ENCODE results near the gene RIPOR3. TPM values are rescaled to one million over a fixed set of nuclear protein-coding genes. Genes with fewer than 3 reads are reported as not detected.

RIPOR3 gene
- total RNA-seq, 2 donors from 2014 or later, result 2.1 TPM; not detected in 1

DNA sequence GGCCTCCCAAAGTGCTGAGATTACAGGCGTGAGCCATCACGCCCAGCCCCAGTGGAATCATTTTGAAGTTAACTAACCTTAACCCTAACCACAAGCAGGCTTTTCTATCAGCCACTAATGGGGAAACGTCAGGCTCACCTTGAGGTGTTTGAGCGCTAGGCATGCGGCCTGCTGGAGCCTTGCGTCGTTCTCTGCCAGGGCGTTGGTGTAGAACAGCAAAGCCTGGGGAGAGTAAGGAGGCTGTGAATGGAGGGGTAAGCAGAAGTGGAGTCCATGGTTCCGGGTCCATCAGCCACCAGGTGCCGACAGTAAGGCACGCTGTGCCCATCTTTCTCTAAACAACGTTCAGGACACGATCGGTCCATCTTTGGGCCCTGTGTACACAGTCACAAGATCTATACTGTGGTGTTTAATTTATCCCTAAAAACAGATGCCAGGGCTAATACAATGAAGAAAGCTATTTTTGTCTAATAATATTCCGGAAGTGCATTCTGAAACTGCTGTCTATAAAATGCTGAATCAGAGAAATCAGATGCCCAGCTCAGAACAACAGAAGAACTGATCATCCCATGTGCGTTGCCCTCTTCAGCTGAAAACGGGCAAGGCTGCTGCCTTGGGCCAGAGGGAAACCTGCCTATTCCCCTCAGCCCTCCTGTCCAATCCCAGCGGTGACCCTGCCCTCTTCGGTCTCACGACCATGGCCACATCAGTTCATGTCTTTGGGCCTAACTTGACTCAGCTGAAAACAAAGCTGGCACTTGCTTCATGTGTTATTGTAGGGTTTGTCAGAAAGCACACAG is 101.6 kb downstream of the RIPOR3 start:
- no peaks in the 10 kb centered on the region for H3K9me3 ChIP-seq (ENCODE audit: control insufficient read depth, low read length, poor library complexity, severe bottlenecking)
- no peak for DNase-seq
- Mint-ChIP-seq H3K4me3 (peak overlapping the region; percentile 55), H3K27me3 (no peaks in the 10 kb centered on the region), H3K27ac (peak overlapping the region; percentile 66), H3K36me3 (ENCODE audit: low read depth) (peaks cover 2% of the 10 kb centered on the region), H3K4me1 (peaks cover 6% of the 10 kb centered on the region)
- ATAC-seq, result no peak

DNA sequence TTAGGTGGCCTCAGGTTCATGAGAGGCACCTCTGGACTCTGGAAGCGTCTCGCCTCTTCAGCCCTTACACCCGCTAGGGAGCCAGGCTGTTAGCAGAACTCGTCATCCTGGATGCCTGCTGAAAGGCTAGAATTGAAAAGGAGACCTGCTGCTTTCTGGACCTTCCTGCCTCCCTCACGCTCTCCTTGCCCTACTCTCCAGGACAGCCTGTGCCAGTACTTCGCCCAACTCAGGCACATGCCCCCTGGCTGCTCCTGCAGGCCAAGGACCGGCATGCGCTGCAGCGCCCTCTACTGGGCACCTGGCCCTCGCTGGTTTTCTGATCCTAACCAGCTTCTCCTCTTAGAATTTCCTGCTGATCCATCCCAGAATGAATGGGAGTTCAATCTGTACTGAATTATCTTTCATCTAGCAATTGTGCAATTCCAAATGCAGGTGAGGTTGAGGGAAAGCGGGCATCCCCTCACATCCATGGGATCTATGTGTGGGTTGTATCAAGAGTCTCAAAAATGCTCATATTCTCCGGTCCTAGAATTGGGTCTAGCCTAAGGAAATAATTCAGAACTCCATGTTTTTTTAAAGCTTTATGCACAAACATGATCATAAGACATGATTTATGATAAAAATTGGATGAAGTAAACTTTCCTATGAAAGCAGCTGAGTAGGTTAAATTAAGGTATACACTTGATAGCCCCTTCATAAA is 103.2 kb downstream of the RIPOR3 start:
- Mint-ChIP-seq H3K27me3 (no peaks in the 10 kb centered on the region), H3K4me3 (peak overlapping the region; percentile 62), H3K4me1 (peaks cover 6% of the 10 kb centered on the region), H3K27ac (peak overlapping the region; percentile 86), H3K36me3 (ENCODE audit: low read depth) (peaks cover 4% of the 10 kb centered on the region)
- ATAC-seq (peak; percentile 76), DNase-seq (peak; percentile 56 to 72 (median 64))
- no peaks in the 10 kb centered on the region for H3K9me3 ChIP-seq (ENCODE audit: control insufficient read depth, low read length, poor library complexity, severe bottlenecking)

DNA sequence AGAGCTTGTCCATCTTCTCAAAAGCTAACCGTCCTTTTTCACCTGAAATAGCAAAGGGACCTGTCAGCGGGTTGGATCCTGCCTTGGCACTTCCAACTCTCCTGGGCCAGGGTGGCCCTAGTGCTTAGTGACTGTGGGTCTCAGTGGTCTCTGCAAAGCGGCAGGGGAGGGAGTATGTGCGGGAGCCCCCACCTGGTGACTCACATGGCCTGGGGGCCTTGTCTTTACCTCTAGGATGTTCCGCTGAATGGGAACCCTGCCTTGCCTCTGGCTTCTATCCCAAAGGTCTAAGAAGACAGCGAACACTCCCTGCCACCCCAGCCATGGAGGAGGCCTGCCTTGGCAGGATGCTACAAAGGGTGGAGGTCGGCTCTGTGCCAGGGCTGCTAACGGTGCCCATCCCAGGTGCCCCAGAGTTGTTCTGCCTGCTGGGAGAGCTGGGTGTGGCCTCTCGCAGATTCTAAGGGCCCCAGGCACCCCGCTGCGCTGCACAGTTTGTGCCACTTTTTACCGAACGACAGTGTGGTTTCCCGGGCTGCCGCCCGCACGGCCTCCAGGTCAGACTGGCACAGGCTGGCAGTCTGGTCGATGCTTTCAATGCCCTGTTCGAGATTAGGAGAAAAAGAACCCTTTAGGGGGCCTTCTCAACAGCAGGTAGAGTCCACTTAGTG is 103.9 kb downstream of the RIPOR3 start:
- no peak for DNase-seq
- no peak overlapping the region for H3K4me3 Mint-ChIP-seq
- H3K27ac Mint-ChIP-seq, result peak overlapping the region; percentile 86

DNA sequence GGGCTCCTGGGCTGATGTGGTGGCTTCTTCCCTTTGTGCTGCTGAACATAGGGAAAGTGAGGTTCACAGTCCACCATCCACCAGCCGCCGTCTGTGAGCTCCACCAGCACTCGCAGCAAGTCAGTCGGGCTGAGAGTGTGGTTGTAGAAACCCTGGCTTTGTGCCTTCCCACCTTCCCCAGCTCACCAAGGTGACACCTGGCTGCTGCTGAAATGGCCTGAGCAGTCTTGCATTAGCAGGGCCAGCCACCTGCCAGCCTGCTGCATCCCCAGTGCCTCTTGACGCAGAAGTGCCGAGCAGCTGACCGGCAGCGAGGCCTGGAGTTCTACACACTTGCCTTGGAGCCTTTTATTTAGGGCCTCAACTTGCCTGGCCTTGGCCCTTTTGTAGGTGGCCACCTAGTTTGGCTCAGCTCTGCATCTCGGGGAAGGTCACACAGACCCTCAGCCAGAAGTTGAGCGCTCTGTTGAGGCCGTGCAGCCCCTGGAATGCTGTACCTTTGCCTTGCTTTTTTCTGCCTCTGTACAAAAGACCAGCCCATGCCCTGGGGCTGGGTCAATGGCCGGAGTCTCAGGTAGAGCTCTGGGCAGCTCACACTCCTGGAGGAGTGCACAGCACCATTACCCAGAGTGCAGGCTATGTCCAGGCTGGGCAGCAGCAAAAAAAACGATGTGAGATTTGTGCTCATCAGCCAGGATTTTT is 104.7 kb downstream of the RIPOR3 start:
- no peaks in the 10 kb centered on the region for H3K9me3 ChIP-seq (ENCODE audit: control insufficient read depth, low read length, poor library complexity, severe bottlenecking)
- DNase-seq (no peak), ATAC-seq (no peak)
- peaks cover 6% of the 10 kb centered on the region for H3K4me1 Mint-ChIP-seq
- H3K4me3 Mint-ChIP-seq, result no peak overlapping the region
- H3K36me3 Mint-ChIP-seq (ENCODE audit: low read depth), result peaks cover 4% of the 10 kb centered on the region
- H3K27me3 Mint-ChIP-seq, result no peaks in the 10 kb centered on the region
- H3K27ac Mint-ChIP-seq, result peak overlapping the region; percentile 86

More for the DNA sequence above, 103.9 kb downstream of the RIPOR3 start:
- peaks cover 4% of the 10 kb centered on the region for H3K36me3 Mint-ChIP-seq (ENCODE audit: low read depth)
- no peaks in the 10 kb centered on the region for H3K9me3 ChIP-seq (ENCODE audit: control insufficient read depth, low read length, poor library complexity, severe bottlenecking)
- no peak for ATAC-seq
- H3K4me1 Mint-ChIP-seq, result peaks cover 6% of the 10 kb centered on the region
- H3K27me3 Mint-ChIP-seq, result no peaks in the 10 kb centered on the region

DNA sequence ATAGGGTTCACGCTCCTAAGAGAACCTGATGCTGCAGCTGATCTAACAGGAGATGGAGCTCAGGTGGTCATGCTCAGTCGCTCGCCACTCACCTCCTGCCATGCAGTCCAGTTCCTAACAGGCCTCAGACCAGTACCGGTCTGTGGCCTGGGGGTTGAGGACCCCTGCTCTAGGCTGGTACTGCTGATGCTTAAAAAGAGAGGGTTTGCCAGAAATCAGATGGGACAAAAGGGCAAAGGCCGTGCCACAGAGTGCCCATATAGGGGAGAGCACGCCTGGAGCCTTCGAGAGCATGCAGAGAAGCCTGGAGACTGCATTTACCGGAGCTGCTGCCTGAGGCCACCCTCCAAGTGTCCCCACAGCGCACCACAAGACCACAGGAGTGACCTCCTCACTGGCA is 105.7 kb downstream of the RIPOR3 start:
- DNase-seq, result no peak
- no peak for ATAC-seq

DNA sequence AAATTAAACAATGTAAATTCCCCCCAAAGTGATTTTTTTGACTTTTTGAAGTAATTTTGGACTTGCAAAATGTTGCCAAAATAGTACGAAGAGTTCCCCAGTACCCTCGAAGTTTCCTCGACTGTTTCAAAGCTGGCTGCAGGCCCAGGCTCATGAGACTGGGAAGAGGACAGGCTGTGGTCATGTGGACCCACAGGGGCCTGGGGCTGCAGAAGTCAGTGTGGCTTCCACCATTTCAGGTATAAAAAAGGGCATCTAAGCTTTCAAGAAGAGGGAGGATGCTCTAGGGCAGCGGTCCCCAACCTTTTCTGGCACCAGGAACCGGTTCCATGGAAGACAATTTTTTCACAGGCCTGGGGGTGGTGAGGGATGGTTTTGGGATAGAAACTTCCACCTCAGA is 106.1 kb downstream of the RIPOR3 start:
- Mint-ChIP-seq H3K27me3 (no peaks in the 10 kb centered on the region), H3K36me3 (ENCODE audit: low read depth) (peaks cover 4% of the 10 kb centered on the region), H3K27ac (no peak overlapping the region), H3K4me1 (peaks cover 6% of the 10 kb centered on the region), H3K4me3 (no peak overlapping the region)
- H3K9me3 ChIP-seq (ENCODE audit: control insufficient read depth, low read length, poor library complexity, severe bottlenecking), result no peaks in the 10 kb centered on the region
- ATAC-seq, result no peak
- DNase-seq, result no peak

More for the DNA sequence above, 105.7 kb downstream of the RIPOR3 start:
- Mint-ChIP-seq H3K4me3 (no peak overlapping the region), H3K27me3 (no peaks in the 10 kb centered on the region), H3K27ac (peak overlapping the region; percentile 86), H3K4me1 (peaks cover 6% of the 10 kb centered on the region), H3K36me3 (ENCODE audit: low read depth) (peaks cover 4% of the 10 kb centered on the region)
- no peaks in the 10 kb centered on the region for H3K9me3 ChIP-seq (ENCODE audit: control insufficient read depth, low read length, poor library complexity, severe bottlenecking)

DNA sequence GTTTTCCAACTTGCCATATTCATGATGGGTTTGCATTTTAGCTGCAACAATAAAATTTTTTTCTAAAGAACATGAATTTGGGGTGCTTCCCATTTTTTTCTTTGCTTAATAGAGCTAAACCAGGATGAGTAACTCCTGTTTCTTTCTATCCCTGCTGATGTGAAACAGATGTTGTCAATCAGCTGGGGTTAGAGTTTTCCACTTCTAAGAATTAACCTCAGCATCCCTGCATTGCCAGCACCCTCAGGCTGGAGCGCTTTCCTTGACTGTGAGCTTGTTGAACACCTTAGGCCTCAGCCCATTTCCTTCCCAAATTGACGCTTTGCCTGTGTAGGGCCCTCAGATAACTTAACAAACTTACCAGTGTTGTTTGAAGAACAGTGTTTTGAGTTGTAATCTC is 106.7 kb downstream of the RIPOR3 start:
- no peak for DNase-seq
- H3K36me3 Mint-ChIP-seq (ENCODE audit: low read depth), result peaks cover 4% of the 10 kb centered on the region
- H3K27ac Mint-ChIP-seq, result no peak overlapping the region
- no peaks in the 10 kb centered on the region for H3K9me3 ChIP-seq (ENCODE audit: control insufficient read depth, low read length, poor library complexity, severe bottlenecking)
- ATAC-seq, result no peak
- H3K4me3 Mint-ChIP-seq, result no peak overlapping the region
- H3K27me3 Mint-ChIP-seq, result no peaks in the 10 kb centered on the region
- peaks cover 6% of the 10 kb centered on the region for H3K4me1 Mint-ChIP-seq

DNA sequence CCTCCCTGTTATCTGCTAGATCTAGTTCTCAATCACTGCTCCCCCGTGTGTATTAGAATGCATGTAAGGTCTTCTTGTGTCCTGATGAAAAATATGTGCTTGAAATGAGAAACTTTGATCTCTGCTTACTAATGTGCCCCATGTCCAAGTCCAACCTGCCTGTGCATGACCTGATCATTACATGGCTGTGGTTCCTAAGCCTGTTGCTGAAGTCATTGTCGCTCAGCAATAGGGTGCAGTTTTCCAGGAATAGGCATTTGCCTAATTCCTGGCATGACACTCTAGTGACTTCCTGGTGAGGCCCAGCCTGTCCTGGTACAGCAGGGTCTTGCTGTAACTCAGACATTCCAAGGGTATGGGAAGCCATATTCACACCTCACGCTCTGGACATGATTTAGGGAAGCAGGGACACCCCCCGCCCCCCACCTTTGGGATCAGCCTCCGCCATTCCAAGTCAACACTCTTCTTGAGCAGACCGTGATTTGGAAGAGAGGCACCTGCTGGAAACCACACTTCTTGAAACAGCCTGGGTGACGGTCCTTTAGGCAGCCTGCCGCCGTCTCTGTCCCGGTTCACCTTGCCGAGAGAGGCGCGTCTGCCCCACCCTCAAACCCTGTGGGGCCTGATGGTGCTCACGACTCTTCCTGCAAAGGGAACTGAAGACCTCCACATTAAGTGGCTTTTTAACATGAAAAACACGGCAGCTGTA is 107.7 kb downstream of the RIPOR3 start:
- ATAC-seq (no peak), DNase-seq (no peak)
- H3K36me3 Mint-ChIP-seq (ENCODE audit: low read depth), result peaks cover 4% of the 10 kb centered on the region
- no peaks in the 10 kb centered on the region for H3K9me3 ChIP-seq (ENCODE audit: control insufficient read depth, low read length, poor library complexity, severe bottlenecking)
- H3K27me3 Mint-ChIP-seq, result no peaks in the 10 kb centered on the region
- peaks cover 6% of the 10 kb centered on the region for H3K4me1 Mint-ChIP-seq
- no peak overlapping the region for H3K4me3 Mint-ChIP-seq
- no peak overlapping the region for H3K27ac Mint-ChIP-seq

DNA sequence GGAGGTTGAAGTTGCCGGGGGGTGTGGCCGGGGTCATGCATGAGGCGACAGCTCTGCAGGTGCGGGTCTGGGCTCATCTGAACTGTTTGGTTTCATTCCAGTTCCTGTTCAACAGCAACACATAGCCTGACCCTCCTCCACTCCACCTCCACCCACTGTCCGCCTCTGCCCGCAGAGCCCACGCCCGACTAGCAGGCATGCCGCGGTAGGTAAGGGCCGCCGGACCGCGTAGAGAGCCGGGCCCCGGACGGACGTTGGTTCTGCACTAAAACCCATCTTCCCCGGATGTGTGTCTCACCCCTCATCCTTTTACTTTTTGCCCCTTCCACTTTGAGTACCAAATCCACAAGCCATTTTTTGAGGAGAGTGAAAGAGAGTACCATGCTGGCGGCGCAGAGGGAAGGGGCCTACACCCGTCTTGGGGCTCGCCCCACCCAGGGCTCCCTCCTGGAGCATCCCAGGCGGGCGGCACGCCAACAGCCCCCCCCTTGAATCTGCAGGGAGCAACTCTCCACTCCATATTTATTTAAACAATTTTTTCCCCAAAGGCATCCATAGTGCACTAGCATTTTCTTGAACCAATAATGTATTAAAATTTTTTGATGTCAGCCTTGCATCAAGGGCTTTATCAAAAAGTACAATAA is 108.6 kb downstream of the RIPOR3 start:
- no peak overlapping the region for H3K27ac Mint-ChIP-seq

DNA sequence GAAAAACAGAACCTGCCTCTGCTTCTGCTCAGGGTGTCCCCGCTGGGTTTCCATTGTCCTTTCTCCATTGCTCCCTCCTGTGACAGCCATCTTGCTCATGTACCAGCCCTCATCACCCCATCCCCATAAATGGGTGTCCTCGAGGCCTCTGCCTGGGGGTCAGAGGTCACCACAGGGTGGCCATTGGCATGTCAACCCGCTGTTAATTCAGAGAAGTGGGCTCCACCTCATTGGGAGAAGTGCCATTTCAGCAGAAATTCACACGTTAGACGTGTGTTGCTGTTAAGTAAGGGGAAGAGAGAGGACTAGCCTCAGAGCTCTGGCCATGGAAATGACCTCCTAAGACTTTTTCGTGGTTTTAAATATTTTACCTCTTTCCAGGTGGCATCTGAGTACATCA is 109.2 kb downstream of the RIPOR3 start:
- Mint-ChIP-seq H3K27me3 (no peaks in the 10 kb centered on the region), H3K36me3 (ENCODE audit: low read depth) (peaks cover 2% of the 10 kb centered on the region), H3K4me3 (no peak overlapping the region), H3K27ac (no peak overlapping the region), H3K4me1 (peaks cover 2% of the 10 kb centered on the region)
- ATAC-seq (no peak), DNase-seq (no peak)
- no peaks in the 10 kb centered on the region for H3K9me3 ChIP-seq (ENCODE audit: control insufficient read depth, low read length, poor library complexity, severe bottlenecking)

More for the DNA sequence above, 108.6 kb downstream of the RIPOR3 start:
- H3K9me3 ChIP-seq (ENCODE audit: control insufficient read depth, low read length, poor library complexity, severe bottlenecking), result no peaks in the 10 kb centered on the region
- peaks cover 2% of the 10 kb centered on the region for H3K36me3 Mint-ChIP-seq (ENCODE audit: low read depth)
- no peak for ATAC-seq
- DNase-seq, result no peak
- H3K4me3 Mint-ChIP-seq, result no peak overlapping the region
- no peaks in the 10 kb centered on the region for H3K27me3 Mint-ChIP-seq
- H3K4me1 Mint-ChIP-seq, result peaks cover 2% of the 10 kb centered on the region

DNA sequence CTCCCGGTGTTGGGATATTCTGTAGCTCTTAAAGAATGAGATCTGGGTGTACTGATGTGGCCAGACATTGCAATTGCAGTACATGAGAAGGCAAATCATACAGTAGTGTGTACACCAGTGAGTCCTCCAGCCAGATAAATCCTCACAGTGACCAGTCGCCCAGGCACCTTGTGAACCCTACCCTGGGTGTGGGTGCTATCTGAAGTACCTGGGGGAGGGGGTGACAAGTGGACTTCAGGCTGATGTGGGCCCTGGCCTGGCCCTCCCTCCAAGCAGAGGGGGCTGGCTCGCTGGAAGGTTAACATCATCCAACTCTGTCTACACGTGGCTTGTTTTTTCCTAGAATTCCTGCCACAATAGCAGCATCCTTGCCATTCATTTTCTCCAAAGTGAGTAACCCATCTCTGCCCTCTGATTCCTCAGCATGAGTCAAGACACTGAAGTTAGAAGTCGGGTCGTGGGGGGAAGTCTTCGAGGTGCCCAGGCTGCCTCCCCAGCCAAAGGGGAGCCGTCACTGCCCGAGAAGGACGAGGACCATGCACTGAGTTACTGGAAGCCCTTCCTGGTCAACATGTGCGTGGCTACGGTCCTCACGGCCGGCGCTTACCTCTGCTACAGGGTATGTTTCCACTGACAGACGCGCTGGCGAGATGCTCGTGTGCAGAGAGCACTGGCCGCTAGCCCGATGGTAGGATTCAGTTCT is 110.3 kb downstream of the RIPOR3 start:
- H3K4me3 Mint-ChIP-seq, result no peak overlapping the region
- ATAC-seq, result no peak
- H3K36me3 Mint-ChIP-seq (ENCODE audit: low read depth), result peaks cover 2% of the 10 kb centered on the region
- DNase-seq, result no peak
- H3K27ac Mint-ChIP-seq, result peak overlapping the region; percentile 86
- peaks cover 2% of the 10 kb centered on the region for H3K4me1 Mint-ChIP-seq
- no peaks in the 10 kb centered on the region for H3K9me3 ChIP-seq (ENCODE audit: control insufficient read depth, low read length, poor library complexity, severe bottlenecking)
- no peaks in the 10 kb centered on the region for H3K27me3 Mint-ChIP-seq

Data from T-helper 17 cell (primary cell).